Endothelial cell of umbilical vein (primary cell): ENCODE data around the gene CARD9.
"Not testable (repeated sequence)": the region's sequence is repeated elsewhere in the genome, so short reads cannot be mapped to it uniquely, and the experiment has no call there.

ENCODE experiments used
- EZH2 ChIP-seq: IDR thresholded peaks from 2 replicates; pipeline ENCODE4 v1.6.1; 2012; ENCODE audit warnings: borderline replicate concordance, low read depth, mild to moderate bottlenecking, moderate library complexity, low read length, inconsistent platforms; ENCODE audit not compliant: severe bottlenecking
- POLR2A ChIP-seq: IDR thresholded peaks from 2 replicates; pipeline ENCODE4 v1.6.1; 2012; ENCODE audit warnings: low read depth, mild to moderate bottlenecking, control low read depth, low read length

- TF ChIP-seq POLR2A, EZH2: not testable (repeated sequence)
These were observed 33.6 kb upstream of the CARD9 start for GRCh38 chr9:136407061-136407460.
